GM12878 (cell line): Measurements from ENCODE around the gene RALGAPA1. TPM values are rescaled to one million over a fixed set of nuclear protein-coding genes. Genes with fewer than 3 reads are reported as not detected.

Source experiments
- ATAC-seq: fragments of 200-7000 bp; cut with Tn5 transposase; 3 replicates; pipeline ENCODE4 v1.9.1; 2020; ENCODE audit warnings: mild to moderate bottlenecking, moderate library complexity
- BruUV-seq: library from RNA; stranded (reverse); fragments of 400-500 nt; replicated peaks from 2 replicates; lab custom pipeline; 2021; lab: Mats Ljungman, UMichigan
- CTCF ChIA-PET: fragments of 300-600 bp; sonication (Branson Sonifier 250); formaldehyde crosslinking; extraction: SDS; loops from one replicate; lab custom pipeline; 2021; ENCODE audit warnings: inconsistent platforms; lab: Yijun Ruan, JAX
- POLR2A ChIA-PET: fragments of 350-600 bp; formaldehyde crosslinking; extraction: SDS; loops from one replicate; lab custom pipeline; 2021; ENCODE audit warnings: inconsistent platforms; lab: Charles Lee
- RAD21 ChIA-PET: fragments of 300-600 bp; sonication (Branson Sonifier 250); formaldehyde crosslinking; loops from one replicate; lab custom pipeline; 2023; ENCODE audit warnings: antibody characterized with exemption; ENCODE audit not compliant: unreplicated experiment; lab: Charles Lee
- SMC1A ChIA-PET: fragments of 300-600 bp; sonication (Branson Sonifier 250); formaldehyde crosslinking; loops from one replicate; lab custom pipeline; 2023; ENCODE audit not compliant: unreplicated experiment, uncharacterized antibody; lab: Charles Lee
- DNase-seq: peaks from one replicate; pipeline ENCODE4 v3.0.0-alpha.2; 2011; ENCODE audit warnings: low read depth, low spot score
- FAIRE-seq: peaks from 3 replicates; lab custom pipeline; 2011; peaks lifted over from hg19 to GRCh38; lab: Jason Lieb, UNC
- H2AFZ ChIP-seq: 2 replicates; pipeline ENCODE4 v1.6.0; 2011; ENCODE audit warnings: low read depth, low read length, control low read depth; ENCODE audit not compliant: control insufficient read depth
- H3K27ac ChIP-seq: 2 replicates; pipeline ENCODE4 v1.5.1; 2011; ENCODE audit warnings: control low read depth; ENCODE audit not compliant: control insufficient read depth, insufficient read depth
- H3K27me3 ChIP-seq, 2 experiments: replicated peaks in 1 of 2; 2 replicates each; pipeline versions ENCODE4 v1.6.0 to v1.6.1; 2011; ENCODE audit warnings: low read length in 1 of 2; ENCODE audit not compliant: control insufficient read depth in 2 of 2, insufficient read depth in 2 of 2
- H3K36me3 ChIP-seq, 2 experiments: 2 replicates each; pipeline ENCODE4 v1.5.1; 2011; ENCODE audit warnings: low read length in 1 of 2; ENCODE audit not compliant: control insufficient read depth in 2 of 2, insufficient read depth in 2 of 2
- H3K4me1 ChIP-seq: 2 replicates; pipeline ENCODE4 v1.6.1; 2011; ENCODE audit warnings: mild to moderate bottlenecking, low read length, moderate library complexity, mixed read lengths; ENCODE audit not compliant: control insufficient read depth, insufficient read depth
- H3K4me2 ChIP-seq: 2 replicates; pipeline ENCODE4 v1.6.0; 2011; ENCODE audit warnings: control low read depth; ENCODE audit not compliant: control insufficient read depth, insufficient read depth
- H3K4me3 ChIP-seq: fragments of 200-600 bp; sonication (generic); 2 replicates; pipeline ENCODE4 v1.5.1; 2016
- H3K79me2 ChIP-seq: 2 replicates; pipeline ENCODE4 v1.6.0; 2011; ENCODE audit warnings: low read length; ENCODE audit not compliant: control insufficient read depth, insufficient read depth
- H3K9ac ChIP-seq: 2 replicates; pipeline ENCODE4 v1.8.0; 2011; ENCODE audit warnings: low read length, control low read depth, mixed read lengths; ENCODE audit not compliant: control insufficient read depth, insufficient read depth
- H3K9me3 ChIP-seq: replicated peaks from 3 replicates; pipeline ENCODE4 v1.5.1; 2011; ENCODE audit warnings: mild to moderate bottlenecking, low read length; ENCODE audit not compliant: control insufficient read depth, insufficient read depth
- H4K20me1 ChIP-seq: 2 replicates; pipeline ENCODE4 v1.6.0; 2011; ENCODE audit not compliant: control insufficient read depth, insufficient read depth
- ATF2 ChIP-seq: IDR thresholded peaks from 2 replicates; pipeline ENCODE4 v1.6.1; 2012; ENCODE audit warnings: low read length, inconsistent platforms
- BACH1 ChIP-seq: fragments of 450-650 bp; IDR thresholded peaks from 2 replicates; pipeline ENCODE4 v1.6.1; 2017; ENCODE audit warnings: mild to moderate bottlenecking, borderline replicate concordance
- BRCA1 ChIP-seq: IDR thresholded peaks from 2 replicates; pipeline ENCODE4 v1.6.1; 2011; ENCODE audit warnings: low read depth, low read length, improper control_type of control experiment
- EP300 ChIP-seq, 2 experiments: fragments of 150-350 bp in 1 of 2; IDR thresholded peaks; 2 replicates each; pipeline ENCODE4 v1.6.1; 2011 to 2012; ENCODE audit warnings: low read depth in 2 of 2, low read length in 2 of 2, borderline replicate concordance in 1 of 2, improper control_type of control experiment in 1 of 2, inconsistent platforms in 1 of 2; ENCODE audit not compliant: control insufficient read depth in 1 of 2
- LARP7 ChIP-seq: fragments of 450-650 bp; IDR thresholded peaks from 2 replicates; pipeline ENCODE4 v1.6.1; 2017; ENCODE audit warnings: mild to moderate bottlenecking
- NFXL1 ChIP-seq: fragments of 450-650 bp; IDR thresholded peaks from 2 replicates; pipeline ENCODE4 v1.6.1; 2017; ENCODE audit warnings: antibody characterized with exemption, mild to moderate bottlenecking, borderline replicate concordance
- NFYB ChIP-seq: IDR thresholded peaks from 2 replicates; pipeline ENCODE4 v1.6.1; 2011; ENCODE audit warnings: low read depth, mild to moderate bottlenecking, low read length, improper control_type of control experiment, moderate library complexity; ENCODE audit not compliant: insufficient read depth
- PAX8 ChIP-seq: fragments of 450-650 bp; IDR thresholded peaks from 2 replicates; pipeline ENCODE4 v1.6.1; 2017; ENCODE audit warnings: mild to moderate bottlenecking, moderate library complexity
- RAD21 ChIP-seq: IDR thresholded peaks from 2 replicates; pipeline ENCODE4 v1.6.1; 2011; ENCODE audit warnings: mild to moderate bottlenecking, low read depth, low read length, moderate library complexity; ENCODE audit not compliant: insufficient read depth
- RBBP5 ChIP-seq: fragments of 200-600 bp; sonication (generic); conservative IDR thresholded peaks from 2 replicates; pipeline ENCODE4 v1.6.1; 2016
- SP1 ChIP-seq: IDR thresholded peaks from one replicate; pipeline ENCODE4 v1.6.1; 2011; ENCODE audit warnings: low read depth, low read length
- ZNF217 ChIP-seq: fragments of 450-650 bp; IDR thresholded peaks from 2 replicates; pipeline ENCODE4 v1.6.1; 2017; ENCODE audit warnings: antibody characterized with exemption, mild to moderate bottlenecking
- ZNF24 ChIP-seq: fragments of 450-650 bp; IDR thresholded peaks from 2 replicates; pipeline ENCODE4 v1.6.1; 2017; ENCODE audit warnings: antibody characterized with exemption, mild to moderate bottlenecking
- ZNF384 ChIP-seq: IDR thresholded peaks from 2 replicates; pipeline ENCODE4 v1.6.1; 2012; ENCODE audit warnings: low read depth, mild to moderate bottlenecking, low read length, improper control_type of control experiment, borderline replicate concordance
- ZSCAN29 ChIP-seq: fragments of 450-650 bp; IDR thresholded peaks from 2 replicates; pipeline ENCODE4 v1.6.1; 2017; ENCODE audit warnings: mild to moderate bottlenecking, moderate library complexity
- WGBS: methylation state at CpG from one replicate; pipeline ENCODE4 v1.1.6; 2016; ENCODE audit warnings: low lambda C conversion rate; ENCODE audit not compliant: insufficient replicate concordance, insufficient coverage; ENCODE audit errors: missing lambda C conversion rate; 5-methylcytosine and 5-hydroxymethylcytosine counted together
- in situ Hi-C: fragments of 300-500 bp; cut with MboI; formaldehyde crosslinking; loops from 9 replicates; pipeline ENCODE4 v1.14.3; 2018; ENCODE audit warnings: mixed read lengths
- intact Hi-C: fragments of 100-400 bp; cut with micrococcal nuclease; formaldehyde crosslinking; loops from one replicate; pipeline ENCODE4 v1.14.2; 2022; ENCODE audit not compliant: unreplicated experiment
- polyA plus RNA-seq, 11 experiments: library from polyadenylated mRNA; depleted of rRNA in 4 of 11; unstranded in 6 of 11; stranded (reverse) in 5 of 11; fragments of >200 nt; fragmentation: Nextera tagmentation in 4 of 11; fragmentation: Illumina TruSeq in 1 of 11; extraction: Ambion mirVana in 4 of 11; extraction: Trizol in 1 of 11; gene quantifications; 1 replicate in 1 of 11; 2 replicates in 10 of 11; pipeline versions ENCODE4 v1.2.1 to v1.2.3, GENCODE V29; 2011 to 2016; ENCODE audit warnings: inconsistent platforms in 2 of 11, missing spikeins in 2 of 11, low read depth in 1 of 11
- total RNA-seq, 4 experiments: library from RNA; depleted of rRNA in 3 of 4; stranded (reverse); fragments of >200 nt in 3 of 4; fragmentation: Illumina TruSeq in 1 of 4; extraction: Trizol in 1 of 4; gene quantifications; 2 replicates each; pipeline versions ENCODE4 v1.2.1 to v1.2.3, GENCODE V29; 2013 to 2021
- TF ChIP-seq, protein P1 (sequence below): fragments of 450-650 bp; IDR thresholded peaks from 2 replicates; pipeline ENCODE4 v1.6.1; 2014; ENCODE audit warnings: mild to moderate bottlenecking
- TF ChIP-seq, protein P2 (sequence below): fragments of 450-650 bp; formaldehyde crosslinking; IDR thresholded peaks from 2 replicates; pipeline ENCODE4 v1.4.0; 2020; ENCODE audit warnings: mild to moderate bottlenecking, moderate library complexity

Gene RALGAPA1
- total and polyA plus RNA-seq, 10 of the 15 experiments (the other 5 are each of a cell fraction or from before 2014, with no cell fraction given), result 5.6 to 26.7 (median 14.7) TPM

DNA sequence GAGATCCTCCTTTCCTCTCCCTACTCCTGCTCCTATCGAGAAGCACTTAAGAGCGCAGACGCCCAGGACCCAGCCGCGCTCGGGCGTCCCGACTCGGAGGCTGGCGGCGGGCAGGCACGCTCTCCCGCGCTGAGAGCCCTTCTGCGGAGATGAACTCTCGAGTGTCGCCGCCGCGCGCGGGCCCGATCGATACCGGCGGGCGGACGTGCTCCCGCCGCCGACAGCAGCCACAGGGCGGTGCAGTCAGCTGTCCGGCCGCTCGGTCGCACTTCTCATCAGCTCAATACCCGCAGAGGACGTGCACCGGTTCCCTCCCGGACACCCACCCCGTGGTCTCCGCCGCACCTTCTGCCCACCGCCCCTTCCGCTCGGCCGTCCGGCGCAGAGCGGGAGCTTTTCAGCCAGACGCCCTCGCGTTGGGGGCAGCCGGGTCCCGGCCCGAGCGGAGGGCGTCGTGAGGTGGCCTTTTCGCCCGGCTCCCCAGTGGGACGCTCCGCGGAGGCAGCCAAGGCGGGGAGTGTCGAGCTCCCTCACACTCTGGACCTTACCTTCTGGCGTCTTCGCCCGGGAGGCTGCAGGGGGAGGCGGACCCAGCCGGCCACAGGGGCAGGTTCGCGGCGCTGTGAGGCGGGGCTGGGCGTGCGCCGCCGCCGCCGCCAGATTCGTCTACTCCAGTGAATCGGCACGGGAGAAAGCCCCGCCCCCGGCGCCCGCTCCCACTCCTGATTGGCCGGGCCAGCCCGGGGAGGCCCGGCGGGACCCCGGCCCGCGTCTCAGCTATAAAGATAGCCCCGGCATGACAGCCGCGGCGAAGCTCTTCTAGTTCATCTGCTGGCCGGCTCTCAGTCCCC, 275.5 kb downstream of the RALGAPA1 start, which contains the start of gene INSM2:
Gene INSM2, plus strand, starts transcription at position 808 of the 851 bp plus-strand sequence. CDS start 89 bp downstream, outside the sequence.
- ChIA-PET RAD21 (no interaction called here), SMC1A (no interaction called here), POLR2A (interaction anchor here (0.6 kb wide), 1 partner anchor 8 kb away, joined by 8 read pairs; no protein-coding TSS in a partner anchor), CTCF (interaction anchor here (0.6 to 1.2 kb wide), 2 partner anchors 20 to 25 kb away, joined by 3 read pairs; no protein-coding TSS in a partner anchor)
- intact Hi-C loops, result loop anchor here (10.0 kb wide), 1 partner anchor 151 kb away; no protein-coding TSS in a partner anchor
- H3K4me1 ChIP-seq, result peaks cover 8% of the 10 kb centered on the region
- no peak within 1 kb of the TSS for H3K9ac ChIP-seq
- peak within 1 kb of the TSS; percentile 70 for H3K4me3 ChIP-seq
- FAIRE-seq (no peak), DNase-seq (no peak), ATAC-seq (peak; percentile 91)
- no peaks in the 10 kb centered on the region for H4K20me1 ChIP-seq
- under 1% methylated on average over 75 of the region's 100 CpGs for WGBS
- no TSS peak for BruUV-seq
- H3K27me3 ChIP-seq, result peaks cover 6 to 16% of the 10 kb centered on the region in 2 experiments
- no peaks in the 10 kb centered on the region for H3K36me3 ChIP-seq
- H2AFZ ChIP-seq, result peak within 1 kb of the TSS; percentile 64
- in situ Hi-C loops, result no loop called here
- no peak within 1 kb of the TSS for H3K27ac ChIP-seq
- H3K9me3 ChIP-seq, result no peaks in the 10 kb centered on the region; the same call in 2 of the 3 replicates
- H3K4me2 ChIP-seq, result peak within 1 kb of the TSS; percentile 98
- H3K79me2 ChIP-seq, result no peaks in the 10 kb centered on the region
- TF ChIP-seq SP1 (no peak), ZNF217 (no peak), EP300 (IDR thresholded peaks at IDR 0.05; ENCODE audit: borderline replicate concordance in 1 of 2, control insufficient read depth in 1 of 2, low read depth in 2 of 2, low read length in 2 of 2) (no peak), LARP7 (no peak), ZNF384 (no peak), RBBP5 (no peak), NFXL1 (no peak), NFYB (peak; percentile 82), RAD21 (no peak), BRCA1 (no peak), BACH1 (no peak), ATF2 (no peak), ZSCAN29 (no peak), PAX8 (no peak), ZNF24 (no peak)
- TF ChIP-seq, protein P1, sequence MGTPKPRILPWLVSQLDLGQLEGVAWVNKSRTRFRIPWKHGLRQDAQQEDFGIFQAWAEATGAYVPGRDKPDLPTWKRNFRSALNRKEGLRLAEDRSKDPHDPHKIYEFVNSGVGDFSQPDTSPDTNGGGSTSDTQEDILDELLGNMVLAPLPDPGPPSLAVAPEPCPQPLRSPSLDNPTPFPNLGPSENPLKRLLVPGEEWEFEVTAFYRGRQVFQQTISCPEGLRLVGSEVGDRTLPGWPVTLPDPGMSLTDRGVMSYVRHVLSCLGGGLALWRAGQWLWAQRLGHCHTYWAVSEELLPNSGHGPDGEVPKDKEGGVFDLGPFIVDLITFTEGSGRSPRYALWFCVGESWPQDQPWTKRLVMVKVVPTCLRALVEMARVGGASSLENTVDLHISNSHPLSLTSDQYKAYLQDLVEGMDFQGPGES, result no peak
- TF ChIP-seq, protein P2, sequence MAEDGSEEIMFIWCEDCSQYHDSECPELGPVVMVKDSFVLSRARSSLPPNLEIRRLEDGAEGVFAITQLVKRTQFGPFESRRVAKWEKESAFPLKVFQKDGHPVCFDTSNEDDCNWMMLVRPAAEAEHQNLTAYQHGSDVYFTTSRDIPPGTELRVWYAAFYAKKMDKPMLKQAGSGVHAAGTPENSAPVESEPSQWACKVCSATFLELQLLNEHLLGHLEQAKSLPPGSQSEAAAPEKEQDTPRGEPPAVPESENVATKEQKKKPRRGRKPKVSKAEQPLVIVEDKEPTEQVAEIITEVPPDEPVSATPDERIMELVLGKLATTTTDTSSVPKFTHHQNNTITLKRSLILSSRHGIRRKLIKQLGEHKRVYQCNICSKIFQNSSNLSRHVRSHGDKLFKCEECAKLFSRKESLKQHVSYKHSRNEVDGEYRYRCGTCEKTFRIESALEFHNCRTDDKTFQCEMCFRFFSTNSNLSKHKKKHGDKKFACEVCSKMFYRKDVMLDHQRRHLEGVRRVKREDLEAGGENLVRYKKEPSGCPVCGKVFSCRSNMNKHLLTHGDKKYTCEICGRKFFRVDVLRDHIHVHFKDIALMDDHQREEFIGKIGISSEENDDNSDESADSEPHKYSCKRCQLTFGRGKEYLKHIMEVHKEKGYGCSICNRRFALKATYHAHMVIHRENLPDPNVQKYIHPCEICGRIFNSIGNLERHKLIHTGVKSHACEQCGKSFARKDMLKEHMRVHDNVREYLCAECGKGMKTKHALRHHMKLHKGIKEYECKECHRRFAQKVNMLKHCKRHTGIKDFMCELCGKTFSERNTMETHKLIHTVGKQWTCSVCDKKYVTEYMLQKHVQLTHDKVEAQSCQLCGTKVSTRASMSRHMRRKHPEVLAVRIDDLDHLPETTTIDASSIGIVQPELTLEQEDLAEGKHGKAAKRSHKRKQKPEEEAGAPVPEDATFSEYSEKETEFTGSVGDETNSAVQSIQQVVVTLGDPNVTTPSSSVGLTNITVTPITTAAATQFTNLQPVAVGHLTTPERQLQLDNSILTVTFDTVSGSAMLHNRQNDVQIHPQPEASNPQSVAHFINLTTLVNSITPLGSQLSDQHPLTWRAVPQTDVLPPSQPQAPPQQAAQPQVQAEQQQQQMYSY (CRISPR knock-in tag), result no peak
